NCI-H345 treated with DMSO at 0.1 percent for 48 hours (cell line): ENCODE measurements around the gene ANP32A.
"Not testable (repeated sequence)": the region's sequence is repeated elsewhere in the genome, so short reads cannot be mapped to it uniquely, and the experiment has no call there.

Experiments
- DNase-seq: peaks from one replicate; lab custom pipeline; 2025; ENCODE audit not compliant: unreplicated experiment; lab: John Stamatoyannopoulos, UW

ANP32A gene

DNA sequence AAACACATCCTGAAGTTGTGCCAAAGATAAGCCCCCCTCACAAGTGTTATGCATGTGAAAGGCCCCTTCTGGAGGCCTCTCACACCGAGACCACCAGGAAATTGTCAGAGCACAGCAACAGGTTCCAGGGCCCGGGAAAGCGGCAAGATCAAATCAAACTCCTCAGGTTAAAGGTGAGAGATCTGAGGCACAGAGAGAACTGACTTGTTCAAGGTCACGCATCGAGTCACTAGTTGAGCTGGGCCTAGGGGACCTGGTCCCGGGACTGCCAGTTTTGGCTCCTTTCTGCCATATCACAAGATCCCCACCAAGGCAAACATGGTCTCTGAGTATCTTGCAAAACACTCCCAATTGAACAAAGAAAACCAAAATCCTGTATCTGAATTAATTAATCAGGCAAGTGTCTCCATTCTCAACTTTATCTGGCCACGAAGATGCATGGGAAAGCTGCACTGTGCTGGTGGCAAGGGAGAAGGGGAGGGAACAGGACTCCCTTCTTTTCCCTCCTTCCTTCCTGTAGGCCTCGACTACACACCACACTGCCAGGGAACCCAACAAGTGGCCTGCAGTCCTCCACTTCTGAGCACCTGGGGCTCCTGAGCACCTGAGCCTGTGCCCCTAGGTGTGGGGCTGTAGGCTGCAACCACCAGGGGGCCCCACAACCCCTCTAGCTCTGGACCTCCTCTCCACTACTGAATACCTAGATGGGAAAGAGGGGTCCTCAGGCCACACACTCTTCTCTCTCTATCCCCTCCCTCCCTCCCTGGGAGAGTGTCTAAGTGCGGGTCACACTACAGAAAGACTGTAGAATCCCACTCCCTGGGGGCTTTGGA lies 37.3 kb downstream of the ANP32A start:
- DNase-seq: no peak

DNA sequence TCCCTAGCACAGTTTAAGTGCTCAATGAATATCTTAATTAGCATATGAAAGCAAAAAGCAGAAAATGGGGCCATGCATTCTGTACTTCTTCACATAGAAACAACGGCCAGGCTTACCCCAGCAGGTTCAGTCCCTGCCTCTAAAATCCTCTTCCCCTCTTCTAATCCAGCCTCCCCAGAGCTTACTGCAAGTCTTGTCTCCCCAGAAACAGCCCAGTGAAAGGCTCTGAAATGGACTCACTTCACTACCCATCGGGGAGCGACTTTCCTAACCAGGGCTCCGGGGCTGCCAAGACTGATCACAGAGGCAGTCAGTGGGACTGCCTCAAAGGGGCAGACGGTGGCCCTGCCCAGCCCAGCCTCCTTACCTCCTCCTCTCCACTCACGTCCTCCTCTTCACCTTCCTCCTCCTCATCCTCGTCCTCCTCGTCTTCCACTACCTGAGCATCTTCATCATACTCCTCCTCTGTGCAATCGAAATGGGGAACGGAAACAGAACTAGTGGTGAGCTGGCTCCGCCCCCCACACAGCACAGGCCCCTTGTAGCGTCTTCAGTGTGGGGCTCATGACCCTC lies 38.0 kb downstream of the ANP32A start:
- DNase-seq: no peak

DNA sequence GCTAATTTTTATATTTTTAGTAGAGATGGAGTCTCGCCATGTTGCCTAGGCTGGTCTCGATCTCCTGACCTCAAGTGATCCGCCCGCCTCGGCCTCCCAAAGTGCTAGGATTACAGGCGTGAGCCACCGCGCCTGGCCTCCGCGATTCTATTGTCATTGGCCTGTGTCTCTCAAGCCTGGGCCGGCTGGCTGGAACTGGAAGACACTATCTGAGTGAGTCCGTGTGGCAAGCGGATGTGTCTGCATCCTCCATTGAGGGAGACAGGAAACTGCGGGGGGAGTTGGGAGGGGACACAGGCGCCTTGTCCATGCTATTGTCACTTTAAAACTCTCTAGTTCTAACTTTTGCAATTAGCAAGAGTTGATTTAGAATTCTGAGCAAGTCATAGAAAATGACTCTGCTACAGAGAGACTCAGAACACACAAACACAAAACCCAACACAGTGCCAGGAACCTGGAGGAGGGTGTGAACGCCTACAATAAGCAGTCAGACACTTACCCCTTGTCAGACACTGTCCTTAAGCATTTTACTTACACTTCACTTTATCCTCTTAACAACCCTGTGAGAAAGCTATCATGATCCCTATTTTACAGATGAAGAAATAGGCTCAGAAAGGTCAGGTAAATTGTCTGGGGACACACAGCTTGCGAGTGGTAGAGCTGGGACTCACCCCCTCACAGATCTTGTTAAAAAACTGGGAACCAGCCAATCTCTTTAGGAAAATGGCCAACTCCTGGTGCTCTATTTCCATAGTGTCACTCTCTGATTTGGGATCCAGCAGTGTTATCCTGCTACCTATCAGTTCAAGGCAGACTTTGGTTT lies 38.7 kb downstream of the ANP32A start:
- no peak for DNase-seq

DNA sequence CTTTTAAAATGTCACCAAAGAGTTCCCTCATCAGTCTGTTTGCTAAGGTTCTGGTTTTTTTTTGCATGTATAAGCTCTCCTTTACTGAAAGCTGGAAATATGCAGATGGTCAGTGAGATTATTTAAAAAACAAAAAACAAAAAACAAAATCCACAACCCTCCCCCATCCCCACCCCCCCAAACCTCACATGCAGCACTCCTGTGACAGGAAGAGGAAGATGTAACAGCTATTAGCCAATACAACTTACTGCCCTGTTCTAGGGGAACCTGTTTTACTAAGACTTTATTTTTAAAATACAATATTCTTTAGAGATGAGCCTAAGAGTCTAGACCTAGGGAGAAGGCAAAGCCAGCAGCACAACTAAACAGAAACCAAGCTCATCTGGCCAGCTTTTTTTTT lies 39.5 kb downstream of the ANP32A start:
- no peak for DNase-seq

DNA sequence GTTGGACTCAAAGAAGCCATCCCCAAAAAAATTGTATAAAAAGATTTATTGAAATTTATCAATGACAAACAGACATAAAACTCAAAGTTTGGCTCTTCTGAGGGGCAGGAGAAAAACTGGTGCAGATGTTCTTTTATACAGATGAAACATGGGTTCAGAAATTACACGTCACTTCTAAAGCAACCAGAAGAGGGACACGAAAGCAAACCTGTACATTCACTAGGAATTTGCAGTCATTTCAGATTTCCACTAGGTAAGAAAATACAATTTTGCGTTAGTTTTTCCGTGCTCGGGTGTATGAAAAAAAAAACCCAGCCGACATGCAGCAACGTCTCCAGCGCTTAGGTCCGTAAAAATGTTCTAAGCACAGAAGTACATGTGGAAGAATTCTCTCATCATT lies 41.8 kb downstream of the ANP32A start:
- DNase-seq: no peak

DNA sequence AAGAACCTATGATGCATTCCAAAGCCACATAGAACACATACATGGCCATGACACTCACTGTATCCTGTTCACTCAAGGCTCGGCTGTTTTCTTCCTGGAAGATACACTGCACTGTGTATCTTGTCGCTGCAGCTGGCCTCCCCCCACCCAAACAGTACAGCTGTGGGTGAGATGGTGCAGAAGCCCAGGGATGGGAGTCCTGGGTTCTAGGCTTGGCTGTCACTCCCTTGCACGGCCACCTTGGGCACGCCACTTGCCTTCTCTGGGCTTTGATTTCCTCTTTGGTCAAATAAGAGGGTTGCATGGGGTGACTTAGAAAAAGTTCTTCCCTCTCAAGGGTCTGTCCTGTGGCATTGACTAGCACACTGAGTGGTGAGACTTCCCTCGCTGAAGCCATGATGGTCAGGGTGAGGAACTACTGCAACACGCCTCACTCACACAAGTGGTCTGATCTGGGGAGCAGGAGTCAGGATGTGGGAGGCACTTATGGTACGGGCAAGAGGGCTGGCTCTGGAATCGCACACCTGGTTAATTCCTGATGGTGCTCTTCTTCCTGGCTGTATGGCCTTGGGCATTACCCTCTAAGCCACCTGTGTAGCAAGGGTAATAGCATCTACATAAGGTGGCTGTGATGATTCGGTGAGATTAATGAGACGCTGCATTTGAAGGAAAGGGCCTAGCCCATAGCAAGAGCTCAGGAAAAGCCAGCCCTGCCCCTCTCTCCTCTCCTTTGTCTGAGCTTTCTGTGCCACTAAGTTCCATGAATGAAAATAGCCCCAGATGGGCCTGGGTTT lies 44.0 kb downstream of the ANP32A start:
- DNase-seq: no peak

DNA sequence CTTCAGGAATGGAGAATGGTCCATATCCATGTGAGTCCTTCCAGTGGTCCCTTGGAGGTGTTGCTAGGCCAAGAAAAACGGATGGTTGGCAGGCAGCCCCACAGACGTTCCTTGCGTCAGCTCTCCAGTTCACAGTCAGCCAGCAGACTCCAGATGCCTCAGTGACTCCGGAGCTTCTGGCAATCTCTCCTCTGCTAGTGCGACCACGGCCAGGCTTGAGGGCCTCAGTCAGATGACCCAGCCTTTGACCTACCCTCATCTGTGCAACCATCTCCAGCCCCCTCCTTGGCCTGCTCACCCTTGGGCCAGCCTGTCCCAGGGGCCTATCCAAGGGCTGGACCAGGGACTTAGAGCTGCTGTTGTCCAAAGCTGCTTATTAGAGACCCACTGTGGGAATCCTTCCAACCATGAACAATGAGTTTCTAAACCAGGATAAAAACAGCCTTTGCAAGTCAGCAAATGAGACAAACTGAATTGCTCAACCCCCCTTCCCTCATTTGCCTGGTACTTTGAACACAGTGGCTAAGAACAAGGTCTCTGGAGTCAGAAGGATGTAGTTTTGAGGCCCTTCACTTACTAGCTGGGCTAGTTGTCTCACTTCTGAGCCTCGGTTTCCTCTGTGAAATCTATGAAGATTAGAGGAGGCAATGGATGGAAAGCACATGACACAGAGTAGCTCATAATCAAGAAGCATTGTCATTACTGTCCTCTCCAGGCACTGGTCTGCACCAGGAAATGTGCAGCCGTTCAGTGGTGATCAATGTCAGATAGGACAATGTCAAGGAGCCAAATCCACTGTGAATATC lies 44.8 kb downstream of the ANP32A start:
- no peak for DNase-seq

DNA sequence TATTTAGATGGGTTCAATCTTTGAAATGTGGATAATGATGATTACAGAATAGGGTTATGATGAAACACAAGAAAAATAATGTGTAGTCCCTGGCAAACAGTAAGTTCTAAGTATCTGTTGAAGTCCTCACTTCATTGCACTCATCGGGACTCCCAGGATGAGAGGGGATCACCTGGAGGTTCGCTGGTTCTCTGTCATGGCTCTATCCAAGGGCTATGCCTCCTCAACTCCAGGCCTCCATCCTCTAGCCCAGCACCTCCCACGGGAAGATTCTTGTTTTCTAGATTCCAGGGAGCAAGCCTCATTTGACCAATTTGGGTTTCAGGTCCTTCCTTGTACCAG lies 45.5 kb downstream of the ANP32A start:
- DNase-seq: no peak

DNA sequence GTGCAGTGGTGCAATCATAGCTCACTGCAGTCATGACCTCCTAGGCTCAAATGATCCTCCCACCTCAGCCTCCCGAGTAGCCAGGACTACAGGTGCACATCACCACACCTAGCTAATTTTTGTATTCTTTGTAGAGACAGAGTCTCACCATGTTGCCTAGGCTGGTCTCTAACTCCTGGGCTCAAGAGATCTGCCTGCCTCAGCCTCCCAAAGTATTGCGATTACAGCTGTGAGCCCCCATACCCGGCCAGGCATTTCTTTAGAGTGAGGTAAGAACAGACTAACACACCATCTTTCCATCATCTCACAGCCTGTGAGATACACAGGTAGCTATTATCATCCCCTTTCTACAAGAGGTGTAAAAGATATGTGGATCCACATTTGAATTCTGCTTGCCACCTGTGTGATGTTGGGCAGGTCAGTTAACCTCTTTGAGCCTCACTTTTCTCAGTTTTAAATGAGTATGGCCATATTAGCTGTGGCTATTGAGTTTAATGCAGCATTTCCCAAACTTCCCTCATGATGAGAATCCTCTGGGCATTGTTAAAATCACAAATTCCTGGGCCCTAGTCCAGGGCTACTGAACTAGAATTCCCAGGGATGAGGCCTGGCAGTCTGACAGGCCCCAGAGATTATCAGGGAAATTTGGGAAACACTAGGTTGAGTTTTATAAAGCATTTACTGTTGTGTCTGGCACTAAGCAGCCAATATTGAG lies 46.0 kb downstream of the ANP32A start:
- DNase-seq: no peak

DNA sequence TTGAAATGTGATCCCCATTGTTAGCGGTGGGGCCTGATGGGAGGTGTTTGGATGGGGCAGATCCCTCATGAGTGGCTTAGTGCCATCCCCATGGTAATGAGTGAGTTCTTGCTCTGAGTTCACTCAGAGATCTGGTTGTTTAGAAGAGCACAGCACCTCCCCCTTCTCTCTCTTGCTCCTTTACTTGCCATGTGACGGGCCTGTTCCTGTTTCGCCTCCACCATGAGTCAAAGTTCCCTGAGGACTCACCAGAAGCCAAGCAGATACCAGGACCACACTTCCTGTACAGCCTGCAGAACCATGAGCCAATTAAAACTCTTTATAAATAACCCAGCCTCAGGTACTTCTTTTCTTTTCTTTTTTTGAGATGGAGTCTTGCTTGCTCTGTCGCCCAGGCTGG lies 46.6 kb downstream of the ANP32A start:
- no peak for DNase-seq

DNA sequence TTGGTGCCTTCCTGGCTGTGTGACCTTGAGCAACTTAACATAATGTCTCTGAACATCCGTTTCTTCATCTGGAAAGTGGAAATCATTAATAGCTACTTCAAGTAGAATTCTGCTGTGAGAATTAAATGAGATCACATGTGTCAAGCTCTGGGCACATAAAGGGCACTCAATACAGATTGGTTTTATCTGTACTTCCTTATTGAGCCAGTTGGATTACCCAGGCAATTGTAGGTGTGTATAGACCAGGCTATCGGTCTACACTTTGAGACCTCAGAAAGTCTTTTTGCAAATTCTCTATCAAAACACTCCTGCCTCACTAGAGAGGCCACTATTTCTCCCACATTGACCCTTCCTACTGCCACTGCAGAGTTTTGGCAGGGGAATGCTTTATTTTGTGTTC lies 47.7 kb downstream of the ANP32A start:
- DNase-seq: no peak

DNA sequence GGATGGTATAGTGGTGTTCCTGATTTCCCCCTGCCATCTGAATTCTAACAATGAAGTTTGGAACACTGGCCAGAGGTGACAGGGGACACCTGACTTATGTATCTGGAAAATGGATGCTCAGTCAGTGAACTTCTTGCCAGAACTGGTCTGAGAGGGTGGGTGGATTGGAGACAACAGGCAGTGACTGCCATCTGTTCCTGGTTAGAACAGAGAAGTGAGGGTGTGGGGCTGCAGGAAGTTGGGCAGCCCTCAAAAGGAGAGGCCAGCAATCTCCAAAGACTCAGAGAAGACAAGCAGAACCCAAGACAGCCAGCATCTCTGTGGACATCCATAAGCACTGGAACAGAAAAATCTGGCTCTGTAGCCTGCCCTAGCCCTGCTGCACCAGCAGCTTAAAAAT lies 50.5 kb downstream of the ANP32A start:
- DNase-seq: no peak

DNA sequence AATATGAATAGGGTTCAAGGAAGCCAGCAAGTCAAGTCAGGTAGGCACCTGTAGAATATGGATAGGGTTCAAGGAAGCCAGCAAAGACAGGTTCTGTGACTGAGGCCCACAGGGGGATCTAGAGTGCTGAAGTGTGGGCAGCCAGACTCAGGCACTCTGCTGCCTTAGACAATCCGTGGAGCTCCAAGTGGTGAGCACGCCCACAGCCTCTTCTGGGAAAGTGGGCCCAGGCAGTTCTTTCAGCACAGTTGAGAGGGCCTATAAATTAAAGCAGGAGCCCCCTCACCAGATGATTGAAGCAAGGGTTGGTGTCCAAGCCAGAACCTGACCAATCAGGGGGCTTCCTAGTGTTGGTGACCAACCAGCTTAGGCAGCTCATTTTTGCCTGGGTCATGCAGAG lies 51.0 kb downstream of the ANP32A start:
- no peak for DNase-seq

DNA sequence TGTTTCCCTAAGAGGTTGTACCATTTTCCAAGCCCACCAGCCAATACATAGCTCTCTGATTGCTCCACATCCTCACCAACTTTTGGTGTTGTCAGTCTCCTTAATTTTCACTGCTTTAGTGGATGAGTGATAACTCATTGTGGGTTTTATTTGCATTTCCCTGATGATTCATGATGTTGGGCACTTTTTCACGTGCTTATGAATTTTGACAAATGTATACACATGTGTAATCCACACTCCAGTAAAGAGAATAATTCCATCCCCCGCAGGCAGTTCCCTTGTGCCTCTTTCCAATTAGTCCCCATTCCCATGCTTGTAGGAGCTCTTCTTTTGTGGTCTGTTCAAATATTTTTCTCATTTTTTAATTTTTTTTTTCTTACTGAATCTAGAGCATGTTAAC lies 52.4 kb downstream of the ANP32A start:
- no peak for DNase-seq

DNA sequence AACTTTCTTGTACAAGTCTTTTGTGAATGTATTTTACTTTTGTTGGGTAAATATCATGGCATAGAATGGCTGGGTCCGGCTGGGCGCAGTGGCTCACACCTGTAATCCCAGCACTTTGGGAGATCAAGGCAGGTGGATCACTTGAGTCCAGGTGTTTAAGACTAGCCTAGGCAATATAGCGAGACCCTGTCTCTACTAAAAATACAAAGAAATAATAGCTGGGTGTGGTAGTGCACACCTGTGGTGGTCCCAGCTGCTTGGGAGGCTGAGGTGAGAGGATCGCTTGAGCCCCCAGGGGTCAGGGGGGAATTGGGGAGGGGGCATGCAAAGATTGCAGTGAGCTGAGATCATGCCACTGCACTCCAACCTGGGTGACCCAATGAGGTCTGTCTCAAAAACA lies 52.9 kb downstream of the ANP32A start:
- no peak for DNase-seq

DNA sequence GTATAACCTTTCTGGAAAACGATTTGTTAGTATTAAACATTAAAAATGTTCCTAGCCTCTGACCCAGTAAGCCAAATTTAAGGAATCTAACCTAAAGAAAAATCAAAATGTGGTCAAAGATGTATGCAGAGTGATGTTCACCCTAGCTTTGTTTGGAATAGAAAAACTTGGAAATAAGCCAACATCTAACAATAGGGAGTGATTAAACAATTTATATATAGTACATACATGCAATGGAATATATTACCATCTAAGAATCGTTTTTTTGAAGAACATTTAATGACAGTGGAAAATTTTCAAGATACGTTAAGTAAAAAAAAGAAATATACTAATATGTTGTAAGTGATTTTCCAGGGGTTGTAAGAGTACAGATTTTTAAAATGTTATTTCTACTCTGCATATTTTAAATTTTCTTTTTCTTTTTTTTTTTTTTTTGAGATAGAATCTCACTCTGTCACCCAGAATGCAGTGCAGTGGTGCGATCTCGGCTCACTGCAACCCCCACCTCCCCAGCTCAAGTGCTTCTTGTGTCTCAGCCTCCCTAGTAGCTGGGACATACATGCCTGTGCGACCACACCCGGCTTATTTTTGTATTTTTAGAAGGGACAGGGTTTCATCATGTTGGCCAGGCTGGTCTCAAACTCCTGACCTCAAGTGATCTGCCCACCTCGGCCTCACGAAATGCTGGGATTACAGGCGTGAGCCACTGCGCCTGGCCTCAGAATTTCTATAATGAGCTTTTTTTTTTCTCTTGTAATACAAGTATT lies 54.9 kb downstream of the ANP32A start:
- DNase-seq: peak; percentile 5

DNA sequence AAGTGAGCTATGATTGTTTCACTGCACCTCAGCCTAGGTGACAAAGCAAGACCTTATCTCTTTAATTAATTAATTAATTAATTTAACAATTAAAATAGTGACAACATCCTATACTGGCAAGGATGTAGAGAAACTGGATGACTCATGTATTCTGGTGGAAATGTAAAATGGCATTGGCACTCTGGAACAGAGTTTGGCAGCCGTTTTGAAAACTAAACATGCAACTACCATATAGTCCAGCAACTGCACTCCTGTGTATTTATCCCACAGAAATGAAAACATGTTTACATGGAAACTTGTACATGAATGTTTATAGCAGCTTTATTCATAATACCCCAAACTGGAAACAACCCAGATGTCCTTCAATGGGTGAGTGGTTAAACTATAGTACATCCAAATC lies 56.6 kb downstream of the ANP32A start:
- DNase-seq: no peak

DNA sequence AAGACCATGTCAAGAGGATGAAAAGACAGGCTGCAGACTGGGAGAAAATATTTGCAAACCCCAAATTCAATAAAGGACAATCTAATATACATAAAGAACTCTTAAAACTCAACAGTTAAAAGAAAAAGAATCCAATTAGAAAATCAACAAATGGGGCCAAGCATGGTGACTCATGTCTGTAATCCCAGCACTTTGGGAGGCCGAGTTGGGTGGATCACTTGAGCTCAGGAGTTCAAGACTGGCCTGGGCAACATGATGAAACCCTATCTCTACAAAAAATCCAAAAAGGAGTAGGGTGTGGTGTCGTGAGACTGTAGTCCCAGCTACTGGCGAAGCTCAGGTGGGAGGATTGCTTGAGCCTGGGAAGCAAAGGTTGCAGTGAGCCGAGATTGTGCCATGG lies 57.6 kb downstream of the ANP32A start:
- no peak for DNase-seq

DNA sequence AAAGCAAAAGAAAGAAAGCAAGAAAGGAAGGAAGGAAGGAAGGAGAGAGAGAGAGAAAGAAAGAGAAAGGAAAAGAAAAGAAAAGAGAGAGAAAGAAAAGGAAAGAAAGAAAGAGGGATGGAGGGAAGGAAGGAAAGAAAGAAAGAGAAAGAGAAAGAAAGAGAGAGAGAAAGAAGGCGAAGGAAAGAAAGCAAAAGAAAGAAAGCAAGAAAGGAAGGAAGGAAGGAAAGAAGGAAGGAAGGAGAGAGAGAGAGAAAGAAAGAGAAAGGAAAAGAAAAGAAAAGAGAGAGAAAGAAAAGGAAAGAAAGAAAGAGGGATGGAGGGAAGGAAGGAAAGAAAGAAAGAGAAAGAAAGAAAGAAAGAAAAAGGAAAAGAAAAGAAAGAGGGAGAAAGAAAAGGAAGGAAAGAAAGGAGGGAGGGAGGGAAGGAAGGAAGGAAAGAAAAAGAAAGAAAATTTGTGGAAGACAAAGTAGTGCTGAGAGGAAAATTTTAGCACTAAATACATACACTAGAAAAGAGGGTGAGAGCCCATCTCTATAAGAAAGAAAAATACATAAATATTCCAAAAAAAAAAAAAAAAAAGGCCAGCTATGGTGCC lies 60.6 kb downstream of the ANP32A start:
- DNase-seq: not testable (repeated sequence)
